Neural progenitor cell (in vitro differentiated cells): ENCODE results near the gene ETV6. TPM values are rescaled to one million over a fixed set of nuclear protein-coding genes. Genes with fewer than 3 reads are reported as not detected.
A peak's percentile ranks its signal among the peaks of the same experiment; 100 is the strongest.
"Not testable (repeated sequence)": the region's sequence is repeated elsewhere in the genome, so short reads cannot be mapped to it uniquely, and the experiment has no call there.

Experiments used
- DNase-seq: peaks from one replicate; pipeline ENCODE4 v3.0.0-alpha.2; 2016; ENCODE audit warnings: low spot score
- H2AFZ ChIP-seq: fragments of 200-600 bp; sonication (generic); replicated peaks from 2 replicates; pipeline ENCODE4 v1.6.1; 2016; ENCODE audit warnings: antibody characterized with exemption
- H3F3A ChIP-seq: fragments of 200-600 bp; sonication (generic); 2 replicates; pipeline ENCODE4 v1.6.1; 2016; ENCODE audit warnings: antibody characterized with exemption, low read depth
- H3K27ac ChIP-seq: fragments of 200-600 bp; sonication (generic); 2 replicates; pipeline ENCODE4 v1.5.1; 2016; ENCODE audit warnings: mild to moderate bottlenecking
- H3K27me3 ChIP-seq: fragments of 200-600 bp; sonication (generic); 2 replicates; pipeline ENCODE4 v1.6.1; 2016; ENCODE audit warnings: mild to moderate bottlenecking, moderate library complexity
- H3K36me3 ChIP-seq: fragments of 200-600 bp; sonication (generic); 2 replicates; pipeline ENCODE4 v1.5.1; 2016
- H3K4me1 ChIP-seq: fragments of 200-600 bp; sonication (generic); 2 replicates; pipeline ENCODE4 v1.6.1; 2016; ENCODE audit warnings: mixed run types
- H3K4me2 ChIP-seq: fragments of 200-600 bp; sonication (generic); 2 replicates; pipeline ENCODE4 v1.6.1; 2016
- H3K4me3 ChIP-seq: fragments of 200-600 bp; sonication (generic); 2 replicates; pipeline ENCODE4 v1.5.1; 2016
- H3K79me2 ChIP-seq: fragments of 200-600 bp; sonication (generic); 2 replicates; pipeline ENCODE4 v1.6.1; 2016; ENCODE audit warnings: low read depth
- H3K9ac ChIP-seq: fragments of 200-600 bp; sonication (generic); 2 replicates; pipeline ENCODE4 v1.6.1; 2016
- H3K9me3 ChIP-seq: fragments of 200-600 bp; sonication (generic); 2 replicates; pipeline ENCODE4 v1.5.1; 2016; ENCODE audit warnings: low read depth
- H4K20me1 ChIP-seq: fragments of 200-600 bp; sonication (generic); 2 replicates; pipeline ENCODE4 v1.6.1; 2016; ENCODE audit warnings: low read depth
- H3K27ac Mint-ChIP-seq: 3 replicates; pipeline ENCODE4 v1.8.0; 2021; ENCODE audit warnings: mixed read lengths
- H3K27me3 Mint-ChIP-seq: 2 replicates; pipeline ENCODE4 v1.8.0; 2022; ENCODE audit warnings: low read depth, mild to moderate bottlenecking, inconsistent platforms, moderate library complexity, mixed read lengths; ENCODE audit not compliant: insufficient read depth
- H3K36me3 Mint-ChIP-seq: 3 replicates; pipeline ENCODE4 v1.8.0; 2021; ENCODE audit warnings: mixed read lengths
- H3K4me1 Mint-ChIP-seq: 3 replicates; pipeline ENCODE4 v1.8.0; 2021; ENCODE audit warnings: mixed read lengths
- H3K4me3 Mint-ChIP-seq: 3 replicates; pipeline ENCODE4 v1.8.0; 2021; ENCODE audit warnings: mild to moderate bottlenecking, moderate library complexity, mixed read lengths
- H3K9me3 Mint-ChIP-seq: 3 replicates; pipeline ENCODE4 v1.8.0; 2020; ENCODE audit warnings: mixed read lengths
- CTCF ChIP-seq: fragments of 200-600 bp; sonication (generic); IDR thresholded peaks from 2 replicates; pipeline ENCODE4 v1.5.1; 2017; ENCODE audit warnings: antibody characterized with exemption, mild to moderate bottlenecking
- EZH2 ChIP-seq: fragments of 200-600 bp; sonication (generic); IDR thresholded peaks from 2 replicates; pipeline ENCODE4 v1.6.1; 2017; ENCODE audit warnings: antibody characterized with exemption, mild to moderate bottlenecking, moderate library complexity
- EZH2phosphoT487 ChIP-seq: fragments of 200-600 bp; sonication (generic); IDR thresholded peaks from 2 replicates; pipeline ENCODE4 v1.6.1; 2017; ENCODE audit warnings: antibody characterized with exemption
- total RNA-seq: library from RNA; depleted of rRNA; stranded (reverse); fragments of >200 nt; gene quantifications from 2 replicates; pipeline ENCODE4 v1.2.3, GENCODE V29; 2015; ENCODE audit warnings: low replicate concordance

Gene ETV6
- total RNA-seq, 1 donor from 2014 or later, result 6.2 TPM

- Histone ChIP-seq H3F3A (peaks cover 5% of the 10 kb centered on the region), H3K27ac (no peak overlapping the region), H3K27me3 (no peaks in the 10 kb centered on the region), H3K4me3 (no peak overlapping the region), H3K9ac (no peak overlapping the region), H3K79me2 (no peaks in the 10 kb centered on the region), H3K4me2 (no peak overlapping the region), H4K20me1 (no peaks in the 10 kb centered on the region), H2AFZ (peak overlapping the region; percentile 37), H3K36me3 (no peaks in the 10 kb centered on the region), H3K9me3 (no peaks in the 10 kb centered on the region), H3K4me1 (peaks cover 7% of the 10 kb centered on the region)
- Mint-ChIP-seq H3K27ac (no peak overlapping the region), H3K4me3 (no peak overlapping the region), H3K4me1 (no peaks in the 10 kb centered on the region), H3K27me3 (no peaks in the 10 kb centered on the region), H3K36me3 (no peaks in the 10 kb centered on the region), H3K9me3 (peaks cover 2% of the 10 kb centered on the region)
- DNase-seq, result no peak
- TF ChIP-seq CTCF, result no peak
- no peak for TF ChIP-seq EZH2phosphoT487
- TF ChIP-seq EZH2, result no peak
Measured at GRCh38 chr12:11623382-11623781, 26.1 kb upstream of the ETV6 start.

- no peaks in the 10 kb centered on the region for H4K20me1 ChIP-seq
- no peak overlapping the region for H3K9ac ChIP-seq
- H3K9me3 ChIP-seq, result no peaks in the 10 kb centered on the region
- no peaks in the 10 kb centered on the region for H3K27me3 ChIP-seq
- H3K4me2 ChIP-seq, result no peak overlapping the region
- TF ChIP-seq CTCF (no peak), EZH2phosphoT487 (no peak), EZH2 (no peak)
- no peaks in the 10 kb centered on the region for H3K36me3 Mint-ChIP-seq
- no peak overlapping the region for H3K4me3 Mint-ChIP-seq
- H3K4me1 Mint-ChIP-seq, result no peaks in the 10 kb centered on the region
- H2AFZ ChIP-seq, result no peak overlapping the region
- H3K4me3 ChIP-seq, result no peak overlapping the region
- H3K79me2 ChIP-seq, result no peaks in the 10 kb centered on the region
- no peaks in the 10 kb centered on the region for H3K27me3 Mint-ChIP-seq
- H3K9me3 Mint-ChIP-seq, result peaks cover 2% of the 10 kb centered on the region
- peaks cover 5% of the 10 kb centered on the region for H3F3A ChIP-seq
- H3K36me3 ChIP-seq, result no peaks in the 10 kb centered on the region
- no peak overlapping the region for H3K27ac ChIP-seq
- H3K27ac Mint-ChIP-seq, result no peak overlapping the region
- H3K4me1 ChIP-seq, result peaks cover 7% of the 10 kb centered on the region
- DNase-seq, result no peak
Measured at GRCh38 chr12:11624116-11624515, 25.4 kb upstream of the ETV6 start.

- H3K4me3 ChIP-seq, DNase-seq, H3K27ac ChIP-seq, H3K4me3 Mint-ChIP-seq, H3K9me3 ChIP-seq, H4K20me1 ChIP-seq, H3K27me3 ChIP-seq, H3K27me3 Mint-ChIP-seq, H2AFZ ChIP-seq, H3K36me3 Mint-ChIP-seq, H3F3A ChIP-seq, H3K79me2 ChIP-seq, H3K4me2 ChIP-seq, H3K27ac Mint-ChIP-seq, H3K36me3 ChIP-seq, H3K9ac ChIP-seq, H3K9me3 Mint-ChIP-seq: not testable (repeated sequence)
- peaks cover 12% of the 10 kb centered on the region for H3K4me1 Mint-ChIP-seq
- H3K4me1 ChIP-seq, result peaks cover 13% of the 10 kb centered on the region
Measured at GRCh38 chr12:11627709-11628108, 21.8 kb upstream of the ETV6 start.

GRCh38 chr12:11628353-11628752 lies 21.1 kb upstream of the ETV6 start:
- peaks cover 4% of the 10 kb centered on the region for H3K27me3 Mint-ChIP-seq
- no peak overlapping the region for H3K27ac Mint-ChIP-seq
- no peak overlapping the region for H3K27ac ChIP-seq
- peaks cover 9% of the 10 kb centered on the region for H3K4me1 ChIP-seq
- H3K4me3 Mint-ChIP-seq, result no peak overlapping the region
- H3K9me3 Mint-ChIP-seq, result peaks cover 2% of the 10 kb centered on the region
- no peaks in the 10 kb centered on the region for H4K20me1 ChIP-seq
- H3K27me3 ChIP-seq, result no peaks in the 10 kb centered on the region
- H2AFZ ChIP-seq, result no peak overlapping the region
- peaks cover 2% of the 10 kb centered on the region for H3F3A ChIP-seq
- DNase-seq, result no peak
- no peak overlapping the region for H3K9ac ChIP-seq
- H3K36me3 ChIP-seq, result no peaks in the 10 kb centered on the region
- H3K4me1 Mint-ChIP-seq, result peaks cover 12% of the 10 kb centered on the region
- H3K4me2 ChIP-seq, result no peak overlapping the region
- no peak for TF ChIP-seq EZH2phosphoT487
- no peak for TF ChIP-seq CTCF
- no peak for TF ChIP-seq EZH2
- H3K79me2 ChIP-seq, result no peaks in the 10 kb centered on the region
- H3K36me3 Mint-ChIP-seq, result no peaks in the 10 kb centered on the region
- H3K4me3 ChIP-seq, result no peak overlapping the region
- no peaks in the 10 kb centered on the region for H3K9me3 ChIP-seq
